Germinal center (tissue), 1 donor: Measurements from ENCODE around the gene ITPRIPL2.

Source experiments
- DNase-seq: peaks from one replicate; pipeline ENCODE4 v3.0.0; 2012; ENCODE audit warnings: mixed read lengths, low spot score

Gene ITPRIPL2

GRCh38 chr16:19113577-19114358 is at the start of gene ITPRIPL2:
Gene ITPRIPL2 (plus strand): TSS chr16:19113964. CDS start chr16:19114462, 498 bp downstream.
- peak; percentile 69 for DNase-seq

GRCh38 chr16:19066988-19067348 is 46.8 kb upstream of the ITPRIPL2 start:
- no peak for DNase-seq

- peak; percentile 96 for DNase-seq
Observed at GRCh38 chr16:19067349-19068236, 46.2 kb upstream of the ITPRIPL2 start, which contains the start of gene COQ7. Gene COQ7 (plus strand): TSS chr16:19067614. CDS start chr16:19067665, 51 bp downstream.

- DNase-seq = no peak
Observed at GRCh38 chr16:19068237-19068815, 45.4 kb upstream of the ITPRIPL2 start.

GRCh38 chr16:19071811-19072777 is 41.7 kb upstream of the ITPRIPL2 start:
- DNase-seq = peak; percentile 40

- no peak for DNase-seq
Observed at GRCh38 chr16:19073344-19073743, 40.4 kb upstream of the ITPRIPL2 start.

GRCh38 chr16:19073863-19074262 is 39.9 kb upstream of the ITPRIPL2 start:
- DNase-seq = no peak

- DNase-seq = no peak
Observed at GRCh38 chr16:19075511-19075910, 38.3 kb upstream of the ITPRIPL2 start.

- DNase-seq = no peak
Observed at GRCh38 chr16:19077879-19078278, 35.9 kb upstream of the ITPRIPL2 start.

- DNase-seq = no peak
Observed at GRCh38 chr16:19083670-19084069, 30.1 kb upstream of the ITPRIPL2 start.

- no peak for DNase-seq
Observed at GRCh38 chr16:19084139-19084538, 29.6 kb upstream of the ITPRIPL2 start.

GRCh38 chr16:19084879-19085278 is 28.9 kb upstream of the ITPRIPL2 start:
- DNase-seq = no peak

GRCh38 chr16:19085679-19086200 is 28.0 kb upstream of the ITPRIPL2 start:
- DNase-seq = no peak

GRCh38 chr16:19086322-19087199 is 27.2 kb upstream of the ITPRIPL2 start:
- DNase-seq = peak; percentile 80

- DNase-seq = no peak
Observed at GRCh38 chr16:19088341-19088916, 25.3 kb upstream of the ITPRIPL2 start.

- DNase-seq = no peak
Observed at GRCh38 chr16:19089410-19089955, 24.3 kb upstream of the ITPRIPL2 start.

GRCh38 chr16:19090916-19091315 is 22.8 kb upstream of the ITPRIPL2 start:
- no peak for DNase-seq

GRCh38 chr16:19092653-19093410 is 20.9 kb upstream of the ITPRIPL2 start:
- DNase-seq = no peak
